Small intestine (tissue), 7 donors: Measurements from ENCODE around the gene TRUB2. TPM values are rescaled to one million over a fixed set of nuclear protein-coding genes. Genes with fewer than 3 reads are reported as not detected.
A peak's percentile ranks its signal among the peaks of the same experiment; 100 is the strongest.

Source experiments
- DNase-seq, 2 donors: peaks; one replicate each; pipeline versions ENCODE4 v3.0.0 to v3.0.0-alpha.2; 2013
- FAIRE-seq: peaks from 2 replicates; lab custom pipeline; 2012; peaks lifted over from hg19 to GRCh38; lab: Jason Lieb, UNC
- H3K27ac ChIP-seq, 3 donors: one replicate each; pipeline ENCODE4 v1.5.1; 2013; ENCODE audit warnings: low read length in 2 of 3, mild to moderate bottlenecking in 2 of 3, control low read depth in 1 of 3, inconsistent platforms in 1 of 3, low read depth in 1 of 3, moderate library complexity in 1 of 3
- H3K27me3 ChIP-seq, 3 donors: one replicate each; pipeline ENCODE4 v1.6.1; 2013; ENCODE audit warnings: low read length in 3 of 3, inconsistent platforms in 1 of 3; ENCODE audit not compliant: control insufficient read depth in 3 of 3, insufficient read depth in 3 of 3
- H3K36me3 ChIP-seq, 3 donors: one replicate each; pipeline ENCODE4 v1.6.1; 2013; ENCODE audit warnings: low read length in 3 of 3, inconsistent platforms in 1 of 3, low read depth in 1 of 3, mild to moderate bottlenecking in 1 of 3, moderate library complexity in 1 of 3; ENCODE audit not compliant: control insufficient read depth in 3 of 3, insufficient read depth in 2 of 3
- H3K4me1 ChIP-seq, 3 donors: one replicate each; pipeline ENCODE4 v1.6.1; 2013; ENCODE audit warnings: low read length in 2 of 3, inconsistent platforms in 1 of 3, low read depth in 1 of 3, mild to moderate bottlenecking in 1 of 3, moderate library complexity in 1 of 3; ENCODE audit not compliant: control insufficient read depth in 3 of 3, insufficient read depth in 2 of 3
- H3K4me3 ChIP-seq, 3 donors: one replicate each; pipeline ENCODE4 v1.5.1; 2013; ENCODE audit warnings: low read length in 3 of 3, control low read depth in 1 of 3, inconsistent platforms in 1 of 3, low read depth in 1 of 3, mild to moderate bottlenecking in 1 of 3, moderate library complexity in 1 of 3
- H3K9me3 ChIP-seq, 2 donors: one replicate each; pipeline ENCODE4 v1.6.1; 2013; ENCODE audit warnings: low read depth in 1 of 2, low read length in 1 of 2; ENCODE audit not compliant: control insufficient read depth in 2 of 2, insufficient read depth in 1 of 2
- WGBS, 3 donors: extraction: QIAGEN DNeasy Blood & Tissue Kit; methylation state at CpG; one replicate each; pipeline ENCODE4 v1.1.7; 2013; 5-methylcytosine and 5-hydroxymethylcytosine counted together
- polyA plus RNA-seq, 4 donors: library from polyadenylated mRNA; stranded (reverse) in 3 of 4; unstranded in 1 of 4; fragments of 200-250 nt in 3 of 4; fragments of 120-200 nt in 1 of 4; gene quantifications; one replicate each; pipeline versions ENCODE4 v1.2.1 to v1.2.3, GENCODE V29; 2013
- donor health status: healthy with polysubstance abuse.
- donor health status: control.
- donor health status: control.
- donor health status: Bipolar disorder and iron deficiency.
- donor health status: healthy.

TRUB2 gene
- polyA plus RNA-seq, 4 donors: 17.0 to 35.3 (median 24.5) TPM

- H3K27ac ChIP-seq: no peak overlapping the region
- H3K9me3 ChIP-seq: no peaks in the 10 kb centered on the region
- no peaks in the 10 kb centered on the region for H3K4me1 ChIP-seq
- H3K27me3 ChIP-seq: no peaks in the 10 kb centered on the region
- DNase-seq (no peak), FAIRE-seq (no peak)
- H3K4me3 ChIP-seq: no peak overlapping the region
- WGBS, 3 donors: 96 to 98% (median 97%) methylated on average over 10 of the region's 10 CpGs
- peaks cover 13 to 82% (median 27%) of the 10 kb centered on the region in 3 donors for H3K36me3 ChIP-seq
Observed at GRCh38 chr9:128265348-128265847, 56.8 kb downstream of the TRUB2 start.

- Histone ChIP-seq H3K27me3 (no peaks in the 10 kb centered on the region), H3K27ac (no peak overlapping the region), H3K36me3 (peaks cover 18 to 84% (median 39%) of the 10 kb centered on the region in 3 donors), H3K9me3 (no peaks in the 10 kb centered on the region), H3K4me3 (no peak overlapping the region), H3K4me1 (no peaks in the 10 kb centered on the region)
- 80 to 88% (median 85%) methylated on average over 4 of the region's 4 CpGs for WGBS, 3 donors
- DNase-seq: no peak
- no peak for FAIRE-seq
Observed at GRCh38 chr9:128262687-128263086, 59.6 kb downstream of the TRUB2 start.

DNA sequence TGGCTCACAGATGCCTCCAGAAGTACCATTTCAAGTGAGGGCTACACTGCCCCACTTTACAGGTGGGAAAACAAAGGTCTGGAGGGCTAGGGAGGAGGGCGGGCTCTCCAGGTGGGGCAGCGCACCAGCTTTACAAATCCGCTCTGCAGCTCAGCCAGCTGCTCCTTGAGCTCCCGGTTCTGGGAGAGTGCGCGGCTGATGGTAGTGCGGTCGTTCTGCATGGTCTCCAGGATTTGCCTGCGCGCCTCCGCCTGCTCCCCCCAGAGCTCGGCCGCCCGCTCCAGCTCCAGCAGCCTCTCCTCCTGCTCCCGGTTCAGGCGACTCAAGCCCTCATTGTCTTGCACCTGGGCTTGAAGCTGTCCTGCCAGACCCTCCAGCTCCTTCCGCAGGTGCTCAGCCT is 61.9 kb downstream of the TRUB2 start:
- WGBS, 3 donors: 96 to 99% (median 96%) methylated on average over 17 of the region's 17 CpGs
- no peaks in the 10 kb centered on the region for H3K27me3 ChIP-seq
- FAIRE-seq: no peak
- no peak overlapping the region for H3K27ac ChIP-seq
- no peaks in the 10 kb centered on the region for H3K9me3 ChIP-seq
- H3K4me3 ChIP-seq: no peak overlapping the region
- no peak for DNase-seq
- no peaks in the 10 kb centered on the region for H3K4me1 ChIP-seq
- H3K36me3 ChIP-seq: peaks cover 22 to 83% (median 40%) of the 10 kb centered on the region in 3 donors

GRCh38 chr9:128259156-128259555 is 63.1 kb downstream of the TRUB2 start:
- Histone ChIP-seq H3K36me3 (peaks cover 22 to 90% (median 37%) of the 10 kb centered on the region in 3 donors), H3K9me3 (no peaks in the 10 kb centered on the region), H3K4me3 (no peak overlapping the region), H3K27me3 (no peaks in the 10 kb centered on the region), H3K27ac (no peak overlapping the region), H3K4me1 (no peaks in the 10 kb centered on the region)
- 17 to 66% (median 53%) methylated on average over 9 of the region's 9 CpGs for WGBS, 3 donors
- DNase-seq (peak in 1 of 2 donors; percentile 43), FAIRE-seq (no peak)

DNA sequence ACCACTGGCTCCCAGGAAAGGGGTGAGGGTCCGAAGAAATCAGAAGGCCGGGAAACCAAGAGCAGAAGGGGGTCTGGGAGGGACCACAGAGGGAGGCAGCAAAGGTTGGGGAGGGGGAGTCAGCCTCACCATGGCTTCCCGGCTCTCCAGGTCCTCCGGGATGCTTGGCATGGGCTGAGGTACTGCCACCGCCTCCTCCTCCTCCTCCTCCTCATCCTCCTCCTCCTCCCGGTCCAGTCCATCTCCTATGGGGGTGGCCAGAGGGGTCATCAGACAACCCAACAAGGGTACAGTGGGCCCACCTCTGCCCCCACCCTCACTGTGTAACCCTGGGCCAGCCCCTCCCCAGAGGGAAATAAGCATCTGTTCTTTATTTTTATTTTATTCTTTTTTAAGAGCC is 63.9 kb downstream of the TRUB2 start:
- FAIRE-seq (no peak), DNase-seq (no peak)
- H3K4me3 ChIP-seq: no peak overlapping the region
- 90 to 98% (median 95%) methylated on average over 4 to 6 of the region's 6 CpGs for WGBS, 3 donors
- H3K27ac ChIP-seq: no peak overlapping the region
- H3K27me3 ChIP-seq: no peaks in the 10 kb centered on the region
- peaks cover 22 to 92% (median 37%) of the 10 kb centered on the region in 3 donors for H3K36me3 ChIP-seq
- no peaks in the 10 kb centered on the region for H3K9me3 ChIP-seq
- H3K4me1 ChIP-seq: no peaks in the 10 kb centered on the region

DNA sequence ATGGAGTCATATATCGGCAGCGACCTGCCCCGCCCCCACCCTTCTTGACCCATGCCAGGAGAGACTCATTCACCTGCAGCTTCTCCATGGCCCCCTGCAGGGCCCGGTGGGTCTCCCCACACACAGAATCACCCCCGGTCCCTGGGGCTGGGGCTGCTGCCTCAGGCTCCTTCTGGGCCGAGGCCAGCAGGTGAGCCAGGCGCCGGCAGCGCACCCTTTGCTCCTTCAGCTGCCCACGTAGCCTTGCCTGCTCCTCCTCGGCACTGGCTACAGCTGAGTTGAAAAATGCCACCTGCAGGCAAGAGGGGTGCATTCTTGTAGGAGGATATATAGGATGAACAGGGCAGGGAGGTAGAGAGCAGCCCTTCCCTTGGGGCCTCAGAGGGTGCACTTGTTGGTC is 64.3 kb downstream of the TRUB2 start:
- Histone ChIP-seq H3K4me1 (no peaks in the 10 kb centered on the region), H3K9me3 (no peaks in the 10 kb centered on the region), H3K36me3 (peaks cover 22 to 92% (median 37%) of the 10 kb centered on the region in 3 donors), H3K27me3 (no peaks in the 10 kb centered on the region), H3K27ac (no peak overlapping the region), H3K4me3 (no peak overlapping the region)
- 89 to 93% (median 90%) methylated on average over 11 of the region's 11 CpGs for WGBS, 3 donors
- no peak for FAIRE-seq
- DNase-seq: no peak

- 87 to 93% (median 91%) methylated on average over 20 to 23 of the region's 23 CpGs for WGBS, 3 donors
- no peak overlapping the region for H3K4me3 ChIP-seq
- H3K36me3 ChIP-seq: peaks cover 22 to 92% (median 31%) of the 10 kb centered on the region in 3 donors
- no peak overlapping the region for H3K27ac ChIP-seq
- H3K9me3 ChIP-seq: no peaks in the 10 kb centered on the region
- DNase-seq: no peak
- no peaks in the 10 kb centered on the region for H3K27me3 ChIP-seq
- no peaks in the 10 kb centered on the region for H3K4me1 ChIP-seq
- no peak for FAIRE-seq
Observed at GRCh38 chr9:128257086-128257825, 65.0 kb downstream of the TRUB2 start.
